D341Med (cell line): Measurements from ENCODE around the gene PGS1.

Experiments
- DNase-seq: peaks from one replicate; pipeline ENCODE4 v3.0.0; 2012; ENCODE audit warnings: low spot score

The PGS1 gene

GRCh38 chr17:78390241-78391050 lies 12.0 kb downstream of the PGS1 start:
- DNase-seq = peak; percentile 90

DNA sequence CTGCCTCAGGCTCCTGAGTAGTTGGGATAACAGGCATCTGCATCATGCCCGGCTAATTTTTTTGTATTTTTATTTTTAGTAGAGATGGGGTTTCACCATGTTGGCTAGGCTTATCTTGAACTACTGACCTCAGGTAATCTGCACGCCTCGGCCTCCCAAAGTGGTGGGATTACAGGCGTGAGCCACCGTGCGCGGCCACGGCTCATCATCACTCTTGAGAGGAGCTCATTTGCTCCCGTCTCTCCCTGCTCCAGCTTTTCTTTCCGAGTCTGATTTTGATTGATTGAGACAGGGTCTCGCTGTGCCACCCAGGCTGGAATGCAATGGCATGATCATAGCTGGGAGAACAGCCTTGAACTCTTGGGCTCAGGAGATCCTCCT lies 12.6 kb downstream of the PGS1 start:
- no peak for DNase-seq

DNA sequence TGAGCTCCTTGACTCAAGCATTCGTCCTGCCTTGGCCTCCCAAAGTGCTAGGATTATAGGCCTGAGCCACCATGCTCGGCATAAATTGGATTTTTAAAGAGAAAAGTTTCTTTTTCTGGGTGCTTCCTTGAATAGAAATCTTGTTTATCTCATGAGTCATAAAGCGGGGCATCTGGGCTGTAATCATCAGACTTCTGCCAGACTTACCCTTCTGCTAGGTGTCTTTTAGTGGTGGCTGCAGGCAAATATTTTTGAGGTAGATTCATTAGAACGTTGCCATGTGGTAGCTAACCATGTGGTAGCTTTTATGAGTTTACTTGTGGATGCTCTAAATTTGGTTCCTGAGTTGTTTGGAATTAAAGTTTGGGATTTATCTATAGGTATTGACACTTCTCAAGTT lies 13.4 kb downstream of the PGS1 start:
- no peak for DNase-seq

DNA sequence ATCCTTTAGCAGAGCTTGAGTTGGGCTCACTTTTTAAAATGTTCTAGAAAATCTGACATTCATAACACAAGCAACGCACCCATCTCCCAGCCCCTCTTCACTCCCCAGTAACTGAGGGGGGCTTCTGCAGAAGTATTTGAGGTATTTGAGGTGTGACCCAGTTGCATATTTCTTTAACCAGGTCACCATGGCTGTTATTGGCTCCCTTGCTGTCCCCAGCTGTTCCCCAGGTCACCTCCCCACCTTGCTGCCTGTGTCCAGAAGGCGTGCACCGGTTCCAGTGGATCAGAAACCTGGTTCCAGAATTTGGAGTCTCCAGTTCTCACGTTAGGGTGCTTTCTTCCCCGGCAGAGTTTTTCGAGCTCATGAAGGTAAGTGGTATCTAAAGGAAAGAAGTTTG lies 13.8 kb downstream of the PGS1 start:
- DNase-seq = no peak

DNA sequence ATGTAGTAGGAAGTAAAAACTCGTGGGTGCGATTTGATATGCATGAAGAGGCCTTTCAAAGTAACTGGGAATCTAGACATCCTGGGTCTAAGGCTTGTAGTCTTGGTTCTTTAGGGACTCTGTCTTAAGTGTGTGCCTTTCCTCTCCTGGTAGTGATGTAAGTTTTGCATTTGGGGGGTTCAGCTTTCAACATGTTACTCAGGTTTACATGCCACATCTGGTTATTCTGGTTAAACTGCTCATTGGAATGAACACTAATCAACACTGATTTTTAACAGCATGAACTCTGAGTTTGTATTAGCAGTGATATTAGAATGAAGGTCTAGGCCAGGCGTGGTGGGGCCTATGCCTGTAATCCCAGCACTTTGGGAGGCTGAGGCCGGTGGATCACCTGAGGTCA lies 15.1 kb downstream of the PGS1 start:
- DNase-seq = no peak

DNA sequence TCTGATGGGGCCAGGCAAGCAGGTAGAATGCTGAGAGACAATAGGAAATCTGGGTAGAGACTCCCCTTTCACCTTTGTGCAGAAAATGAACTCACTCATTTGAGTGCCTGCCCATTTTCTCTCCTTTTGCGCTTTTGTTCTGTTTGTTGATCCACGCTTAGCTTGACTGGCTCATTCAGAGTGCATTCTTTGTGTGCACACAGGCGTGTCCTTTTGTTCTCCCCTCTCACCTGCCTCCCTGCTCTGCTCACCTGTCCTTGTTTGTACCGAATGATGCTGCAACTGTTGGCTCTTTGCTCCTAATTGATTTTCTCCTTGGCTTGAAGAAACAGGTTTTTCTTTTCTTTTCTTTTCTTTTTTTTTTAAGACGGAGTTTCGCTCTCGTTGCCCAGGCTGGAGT lies 15.8 kb downstream of the PGS1 start:
- DNase-seq = no peak

DNA sequence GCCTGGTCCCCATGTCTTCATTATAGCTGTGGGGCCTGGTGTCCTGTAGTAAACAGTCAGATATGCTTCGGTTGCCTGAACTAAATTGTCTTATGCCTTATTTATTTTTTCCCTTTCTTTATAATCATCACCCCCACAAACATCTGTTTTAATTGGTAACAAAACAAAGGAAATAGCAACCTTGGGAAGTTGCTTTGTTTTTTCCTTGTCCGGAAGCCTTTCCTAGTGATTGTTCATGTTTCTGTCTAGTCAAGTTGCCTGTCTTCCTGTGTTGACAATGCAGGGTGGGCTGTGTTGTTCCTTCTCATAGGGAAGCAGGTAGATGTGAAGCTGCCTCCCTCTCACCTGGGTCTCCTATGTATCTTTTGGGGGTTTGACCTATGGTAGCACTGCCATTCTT lies 16.7 kb downstream of the PGS1 start:
- DNase-seq = no peak

DNA sequence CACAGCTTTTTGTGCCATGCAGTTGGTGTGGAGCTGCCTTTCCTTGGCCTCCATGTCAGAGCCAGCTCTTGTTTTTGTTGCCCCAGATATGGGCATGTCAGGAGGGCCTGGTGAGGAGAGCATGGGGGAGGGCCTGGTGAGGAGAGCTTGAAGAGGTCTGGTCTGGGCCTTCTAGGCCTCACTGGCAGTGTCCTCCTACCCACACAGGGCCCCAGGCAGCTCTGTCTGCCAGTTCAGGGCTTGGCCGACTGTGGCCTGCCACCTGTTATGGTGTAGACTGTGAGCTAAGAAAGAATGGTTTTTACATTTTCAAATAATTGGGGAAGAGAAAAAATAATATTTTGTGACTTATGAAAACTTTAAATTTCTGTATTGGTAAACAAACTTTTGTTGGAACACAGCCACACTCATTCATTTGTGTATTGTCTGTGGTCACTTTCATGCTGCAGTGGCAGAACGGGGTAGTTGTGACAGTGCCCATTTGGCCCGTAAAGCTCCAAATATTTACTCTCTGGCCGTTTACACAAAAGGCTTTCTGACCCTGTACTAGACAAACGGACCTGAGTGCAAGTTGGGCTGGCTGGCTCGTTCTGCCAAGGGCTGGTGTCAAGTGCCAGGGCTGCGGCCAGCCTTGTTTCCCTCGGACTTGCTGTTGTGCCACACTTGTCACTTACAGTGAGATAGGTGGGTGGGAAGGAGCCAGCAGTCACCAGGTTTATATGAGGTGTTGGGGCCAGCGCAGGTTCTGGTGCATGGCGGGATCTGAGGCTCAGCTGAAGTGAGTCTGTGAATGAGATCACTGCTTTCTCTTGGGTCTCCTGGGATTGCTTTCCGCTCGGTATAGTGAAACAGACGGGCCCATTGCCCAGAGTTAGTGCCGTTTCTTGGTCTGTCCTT lies 18.2 kb downstream of the PGS1 start:
- no peak for DNase-seq

GRCh38 chr17:78397681-78398101 lies 19.2 kb downstream of the PGS1 start:
- no peak for DNase-seq

DNA sequence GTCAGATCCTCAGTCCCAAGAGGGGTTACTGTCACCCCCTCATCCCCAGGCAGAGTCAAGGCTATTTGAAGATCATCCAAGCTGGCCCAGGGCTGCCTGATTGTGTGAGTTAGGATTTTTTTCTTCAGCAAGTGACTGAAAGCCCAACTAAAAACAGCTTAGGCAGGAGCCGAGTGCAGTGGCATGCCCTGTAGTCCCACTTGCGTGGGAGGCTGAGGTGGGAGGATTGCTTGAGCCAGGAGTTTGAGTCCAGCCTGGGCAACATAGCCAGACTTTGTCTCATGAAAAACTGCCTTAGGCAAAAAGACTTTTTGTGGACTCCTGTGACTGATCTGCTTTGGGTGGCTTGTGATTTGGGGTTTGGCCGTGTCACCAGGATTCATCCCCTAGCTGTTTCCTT lies 19.9 kb downstream of the PGS1 start:
- DNase-seq = no peak

DNA sequence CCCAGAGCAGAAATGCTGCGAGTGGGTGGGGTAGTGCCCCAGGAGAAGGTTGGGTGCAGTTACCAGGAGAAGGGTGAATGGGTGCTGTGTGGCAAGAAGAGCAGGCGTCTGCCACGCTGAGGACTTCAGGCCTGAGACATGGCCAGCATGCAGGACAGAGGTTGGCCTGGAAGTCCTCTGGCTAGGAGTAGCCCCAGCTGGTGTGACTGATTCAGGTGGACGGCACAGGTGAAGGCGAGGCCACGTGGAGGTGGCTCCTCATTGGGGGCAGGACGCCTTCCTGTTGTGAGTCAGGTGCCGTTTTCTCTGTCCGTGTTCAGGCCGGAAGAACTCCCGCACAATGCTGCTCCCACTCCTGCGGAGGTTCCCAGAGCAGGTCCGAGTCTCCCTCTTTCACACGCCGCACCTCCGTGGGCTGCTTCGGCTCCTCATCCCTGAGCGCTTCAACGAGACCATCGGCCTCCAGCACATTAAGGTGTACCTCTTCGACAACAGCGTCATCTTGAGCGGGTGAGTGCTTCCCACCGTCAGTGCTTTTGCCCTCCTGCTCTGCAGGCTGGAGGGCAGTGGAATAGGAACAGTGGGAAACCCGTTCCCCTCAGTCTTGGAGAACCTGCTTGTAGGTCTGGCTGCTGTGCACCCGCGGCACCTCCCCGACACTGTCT lies 20.7 kb downstream of the PGS1 start:
- DNase-seq = no peak

DNA sequence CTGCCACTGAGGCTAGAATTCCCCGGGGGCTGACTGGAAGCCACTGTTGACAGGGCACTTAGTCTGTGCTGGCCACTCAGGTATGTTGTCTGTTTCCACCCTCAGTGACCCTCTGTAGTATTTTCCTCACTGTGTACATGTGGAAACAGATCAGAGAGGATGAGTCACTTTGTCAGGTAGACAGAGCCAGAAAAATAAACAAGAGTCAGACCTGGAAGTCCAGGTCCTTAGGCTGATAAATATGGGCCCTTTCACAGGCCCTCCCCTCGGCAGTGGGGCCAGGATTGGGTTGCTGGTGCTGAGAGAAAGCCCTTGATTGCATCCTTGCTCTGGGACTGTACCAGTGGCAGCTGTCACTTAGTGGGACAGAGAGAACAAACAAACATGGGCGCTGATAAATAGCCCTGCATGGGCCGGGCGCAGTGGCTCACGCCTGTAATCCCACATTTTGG lies 21.3 kb downstream of the PGS1 start:
- no peak for DNase-seq

DNA sequence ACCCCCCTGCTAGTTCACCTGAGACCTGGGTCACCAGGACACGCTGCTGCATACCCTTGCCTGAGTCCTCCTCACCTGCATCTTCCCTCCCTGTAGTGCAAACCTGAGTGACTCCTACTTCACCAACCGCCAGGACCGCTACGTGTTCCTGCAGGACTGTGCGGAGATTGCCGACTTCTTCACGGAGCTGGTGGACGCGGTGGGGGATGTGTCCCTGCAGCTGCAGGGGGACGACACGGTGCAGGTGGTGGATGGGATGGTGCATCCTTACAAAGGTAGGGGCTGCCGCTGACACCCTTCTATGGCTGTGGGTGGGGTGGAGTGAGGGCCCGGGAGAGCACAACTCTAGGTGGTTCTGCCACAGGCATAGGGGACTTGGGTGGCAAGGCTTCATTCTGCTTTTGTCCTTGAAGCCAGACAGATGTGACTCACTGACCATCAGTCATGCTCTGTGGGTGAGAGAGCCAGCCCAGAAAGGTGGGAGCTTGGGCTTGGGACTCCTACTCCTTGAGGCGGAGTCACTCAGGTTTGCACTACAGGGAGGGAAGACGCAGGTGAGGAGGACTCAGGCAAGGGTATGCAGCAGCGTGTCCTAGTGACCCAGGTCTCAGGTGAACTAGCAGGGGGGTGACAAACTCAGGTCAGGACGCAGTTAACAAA lies 22.3 kb downstream of the PGS1 start:
- DNase-seq = no peak

DNA sequence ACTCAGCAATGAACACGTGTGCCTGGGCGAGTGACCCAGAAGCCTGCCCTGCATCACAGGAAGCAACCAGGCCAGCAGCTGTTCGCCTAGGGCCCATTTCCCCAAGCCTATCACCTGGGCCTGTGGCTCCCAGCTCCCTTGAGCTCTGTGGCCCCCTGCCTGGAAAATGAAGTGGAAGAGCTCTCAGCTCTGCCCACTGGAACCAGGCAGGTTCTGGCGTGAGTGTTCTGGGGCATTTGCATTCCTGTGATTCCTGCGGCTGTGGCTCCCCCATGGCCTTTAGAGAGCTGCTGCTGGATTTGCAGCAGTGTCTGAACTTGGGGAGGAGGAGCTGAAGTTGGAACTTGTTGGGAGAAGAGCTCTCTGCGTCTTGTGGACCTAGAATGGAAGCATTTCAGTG lies 22.8 kb downstream of the PGS1 start:
- no peak for DNase-seq

DNA sequence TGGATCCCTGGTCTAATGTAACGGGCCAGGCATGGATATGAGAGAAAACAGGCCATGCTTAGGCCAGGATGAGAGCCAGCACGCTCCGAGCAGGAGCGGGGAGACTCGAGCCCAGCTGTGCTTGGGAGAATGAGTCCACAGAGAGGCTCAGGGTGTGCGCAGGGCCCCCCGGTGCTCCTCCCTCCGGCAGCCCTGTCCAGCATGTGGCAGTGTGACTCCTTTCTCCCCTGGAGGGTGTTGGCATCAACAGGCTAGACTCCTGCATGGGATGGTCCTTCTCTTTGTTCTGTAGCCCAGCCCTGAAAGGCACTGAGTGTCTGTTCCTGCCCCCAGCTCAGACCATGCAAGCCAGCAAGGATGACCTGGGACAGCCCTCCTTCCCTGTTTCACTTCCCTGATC lies 23.4 kb downstream of the PGS1 start:
- no peak for DNase-seq

DNA sequence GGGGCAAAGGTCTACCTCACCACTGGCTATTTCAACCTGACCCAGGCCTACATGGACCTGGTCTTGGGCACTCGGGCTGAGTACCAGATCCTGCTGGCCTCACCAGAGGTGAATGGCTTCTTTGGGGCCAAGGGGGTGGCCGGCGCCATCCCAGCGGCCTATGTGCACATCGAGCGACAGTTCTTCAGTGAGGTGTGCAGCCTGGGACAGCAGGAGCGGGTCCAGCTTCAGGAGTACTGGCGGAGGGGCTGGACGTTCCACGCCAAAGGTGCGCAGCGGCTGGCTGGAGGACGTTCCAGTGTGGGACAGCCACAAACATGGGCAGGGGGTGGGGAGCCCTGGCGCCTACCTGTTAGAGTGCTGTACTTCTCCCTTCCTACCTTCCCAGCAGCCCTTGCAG lies 25.4 kb downstream of the PGS1 start:
- no peak for DNase-seq

- DNase-seq = no peak
Observed at GRCh38 chr17:78406396-78406795, 27.9 kb downstream of the PGS1 start.

- DNase-seq = no peak
Observed at GRCh38 chr17:78406920-78407319, 28.5 kb downstream of the PGS1 start.

- DNase-seq = no peak
Observed at GRCh38 chr17:78407387-78408000, 29.0 kb downstream of the PGS1 start.

DNA sequence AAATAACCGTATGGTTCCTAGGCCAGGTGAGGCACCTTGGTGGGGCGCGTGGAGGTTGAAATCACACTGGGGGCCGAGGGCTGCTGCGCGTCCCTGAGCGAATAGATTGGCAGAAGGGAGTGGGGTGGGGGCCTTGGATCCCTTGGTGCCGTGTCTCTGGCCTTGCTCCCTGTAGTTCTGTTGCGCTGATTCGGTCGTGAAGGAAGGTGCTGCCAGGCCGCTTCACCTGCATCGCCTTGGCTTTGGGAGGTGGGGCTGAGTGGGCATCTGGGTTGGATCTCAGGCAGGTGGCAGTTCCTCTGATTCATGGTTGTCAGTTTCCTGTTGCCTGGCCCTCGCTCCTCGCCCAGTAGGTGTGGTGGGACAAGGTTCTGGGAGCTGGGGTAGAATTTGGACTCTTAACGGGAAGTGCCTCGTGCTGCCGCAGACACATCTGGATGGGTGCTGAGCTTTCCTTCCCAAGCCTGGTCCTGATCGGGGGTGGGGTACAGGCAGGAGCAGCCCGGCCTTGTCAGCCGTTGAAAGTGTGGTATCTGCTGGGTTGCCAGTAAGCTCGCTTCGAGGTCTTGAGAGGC lies 30.1 kb downstream of the PGS1 start:
- no peak for DNase-seq

DNA sequence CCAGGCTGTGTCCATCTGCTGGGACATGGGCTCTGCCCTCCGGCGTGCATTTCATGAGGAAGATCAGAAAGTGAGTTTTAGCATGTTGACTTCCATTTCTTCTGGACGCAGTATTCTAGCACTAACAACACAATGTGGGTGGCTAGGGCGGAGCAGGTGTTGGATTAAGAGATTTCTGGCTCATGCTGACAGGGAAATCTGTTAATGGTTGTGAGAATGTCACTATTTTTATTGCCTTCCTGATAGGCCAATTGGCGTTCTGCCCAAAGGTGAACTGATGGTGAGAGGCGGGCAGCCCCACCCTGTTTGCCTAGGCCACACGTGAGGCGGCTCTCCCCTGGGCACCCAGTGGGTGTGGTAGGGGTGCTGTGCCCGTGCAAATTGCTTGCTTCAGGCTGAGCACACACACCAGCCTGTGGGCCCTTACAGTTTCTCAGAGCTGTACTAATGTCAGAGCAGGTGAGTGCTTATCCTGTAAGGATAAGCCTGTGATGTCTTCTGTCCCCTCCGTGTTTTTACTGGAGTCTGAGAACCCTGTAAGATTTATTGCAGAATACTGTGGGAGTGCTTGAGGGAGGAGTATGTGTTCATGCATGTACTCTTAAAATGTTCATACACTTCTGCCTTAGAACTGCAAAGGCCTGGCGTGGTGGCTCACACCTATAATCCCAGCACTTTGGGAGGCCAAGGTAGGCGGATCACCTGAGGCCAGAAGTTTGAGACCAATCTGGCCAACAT lies 30.9 kb downstream of the PGS1 start:
- DNase-seq = peak; percentile 78
